Measurements from ENCODE around the gene CRACDL. TPM values are rescaled to one million over a fixed set of nuclear protein-coding genes. Genes with fewer than 3 reads are reported as not detected.

Gene CRACDL
- total and polyA plus RNA-seq, 2 of the 13 experiments (the other 11 are each of a cell fraction or from before 2014, with no cell fraction given), result 0.15 to 0.26 TPM

DNA sequence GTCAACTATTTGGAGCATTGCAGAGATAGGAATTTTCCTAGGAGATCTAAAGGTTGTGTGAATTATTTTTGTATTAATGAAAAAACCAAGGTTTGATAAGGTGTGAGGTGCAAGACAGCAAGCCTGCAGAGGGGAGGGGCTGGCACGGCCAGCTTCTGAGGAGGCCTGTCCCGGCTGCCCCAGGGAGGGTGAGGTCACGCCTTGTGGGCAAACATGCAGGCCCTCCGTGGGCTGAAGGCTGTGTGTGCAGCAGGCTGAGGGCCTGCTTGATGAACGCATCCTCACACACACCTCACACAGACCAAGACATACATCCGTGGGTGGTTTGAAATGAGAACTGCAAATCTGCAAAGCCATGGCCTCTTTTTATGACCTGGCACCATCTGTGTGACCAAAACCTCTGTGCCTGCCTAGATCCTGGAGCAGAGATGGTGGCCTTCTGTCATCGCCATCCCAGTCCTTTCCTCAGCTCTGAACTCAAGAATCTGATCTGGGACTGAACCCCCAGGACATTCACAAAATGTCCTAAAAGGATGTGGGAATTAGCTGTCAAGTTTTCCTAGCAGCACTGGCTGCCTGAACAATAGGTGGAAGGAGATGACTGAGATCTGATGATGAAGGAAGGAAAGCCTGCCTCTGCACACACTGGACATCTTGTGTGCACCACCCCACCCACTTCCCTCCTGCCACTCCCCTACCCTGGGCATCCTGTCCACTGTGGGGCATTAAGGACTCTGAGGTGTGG is 102.7 kb downstream of the CRACDL start:
- POLR2A ChIA-PET, result interaction anchor here (0.9 to 1.8 kb wide), 3 partner anchors 29 to 37 kb away, joined by 3 to 6 read pairs (median 4); no protein-coding TSS in a partner anchor
- no peak overlapping the region for H3K4me3 ChIP-seq (replicated peaks in 1 of 3; ENCODE audit: insufficient read depth in 1 of 3, low read depth in 2 of 3, low read length in 3 of 3)
- no peaks in the 10 kb centered on the region for H3K36me3 ChIP-seq (replicated peaks in 1 of 2; ENCODE audit: control insufficient read depth in 1 of 2, insufficient read depth in 2 of 2, low read length in 2 of 2)
- no TSS peak for BruUV-seq (replicated peaks)
- no peak overlapping the region for H3K4me2 ChIP-seq (ENCODE audit: low read depth, low read length)
- CTCF ChIA-PET (ENCODE audit: low intra/inter-chr PET ratio, low total read pairs), result interaction anchor here (1.5 kb wide), 1 partner anchor 184 kb away, joined by 4 read pairs; no protein-coding TSS in a partner anchor
- ATAC-seq, result peak; percentile 41
- H3K27me3 ChIP-seq (ENCODE audit: control insufficient read depth in 1 of 2, insufficient read depth in 2 of 2, low read length in 2 of 2), result no peaks in the 10 kb centered on the region
- H3K79me2 ChIP-seq (ENCODE audit: insufficient read depth, low read length), result no peaks in the 10 kb centered on the region
- H3K9ac ChIP-seq (ENCODE audit: insufficient read depth, low read depth, low read length), result no peak overlapping the region
- H4K20me1 ChIP-seq (ENCODE audit: insufficient read depth, low read length), result no peaks in the 10 kb centered on the region
- FAIRE-seq, result no peak
- H2AFZ ChIP-seq (ENCODE audit: low read length), result no peak overlapping the region
- peak; percentile 44; the same call in 1 of the 2 replicates for TF ChIP-seq ZNF687 (CRISPR knock-in tag; IDR thresholded peaks at IDR 0.05)
- TF ChIP-seq, protein P1, sequence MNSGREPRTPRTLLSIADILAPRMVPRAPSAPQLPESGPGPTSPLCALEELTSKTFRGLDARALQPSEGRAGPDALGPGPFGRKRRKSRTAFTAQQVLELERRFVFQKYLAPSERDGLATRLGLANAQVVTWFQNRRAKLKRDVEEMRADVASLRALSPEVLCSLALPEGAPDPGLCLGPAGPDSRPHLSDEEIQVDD (CRISPR knock-in tag; IDR thresholded peaks at IDR 0.05; ENCODE audit: borderline replicate concordance), result no peak
- peak; percentile 19; the same call in 1 of the 2 replicates for TF ChIP-seq STAG1 (CRISPR knock-in tag; IDR thresholded peaks at IDR 0.05)
- intact Hi-C loops (cut with micrococcal nuclease; ENCODE audit: unreplicated experiment), result no loop called here
- H3K4me1 ChIP-seq (ENCODE audit: insufficient read depth, low read length), result peaks cover 70% of the 10 kb centered on the region
- no peak overlapping the region for H3K27ac ChIP-seq (ENCODE audit: extremely low read length, insufficient read depth, low read length)
- no peak for DNase-seq (ENCODE audit: low spot score)
- in situ Hi-C loops (cut with HindIII; ENCODE audit: extremely low pct_ligation_motif_present, low pct_unique_long_range_greater_than_20kb), result loop anchor here (25.0 kb wide), 1 partner anchor 421 kb away; no protein-coding TSS in a partner anchor
- H3K9me3 ChIP-seq (ENCODE audit: low read length), result no peaks in the 10 kb centered on the region
- 46% methylated on average over 6 of the region's 7 CpGs for WGBS (ENCODE audit: low lambda C conversion rate)
